HUES6 (cell line): ENCODE data around the gene GRWD1.
A peak's percentile ranks its signal among the peaks of the same experiment; 100 is the strongest.

Experiments used
- H3K27ac ChIP-seq: 2 replicates; pipeline ENCODE4 v1.7.0; 2013; ENCODE audit warnings: low read depth, mild to moderate bottlenecking, low read length, inconsistent platforms
- H3K27me3 ChIP-seq: 2 replicates; pipeline ENCODE4 v1.6.1; 2013; ENCODE audit warnings: low read length; ENCODE audit not compliant: control insufficient read depth, insufficient read depth
- H3K36me3 ChIP-seq: 2 replicates; pipeline ENCODE4 v1.6.1; 2013; ENCODE audit warnings: low read length; ENCODE audit not compliant: control insufficient read depth, insufficient read depth
- H3K4me1 ChIP-seq: 2 replicates; pipeline ENCODE4 v1.6.1; 2013; ENCODE audit warnings: low read length; ENCODE audit not compliant: control insufficient read depth, insufficient read depth
- H3K4me3 ChIP-seq: 2 replicates; pipeline ENCODE4 v1.5.1; 2013; ENCODE audit warnings: low read depth, low read length
- H3K9ac ChIP-seq: one replicate; pipeline ENCODE4 v1.6.1; 2013; ENCODE audit warnings: mild to moderate bottlenecking, low read length
- H3K9me3 ChIP-seq: 2 replicates; pipeline ENCODE4 v1.6.1; 2013; ENCODE audit warnings: low read depth, low read length; ENCODE audit not compliant: control insufficient read depth, insufficient read depth

The GRWD1 gene

GRCh38 chr19:48473161-48473966 is 27.6 kb downstream of the GRWD1 start:
- Histone ChIP-seq H3K9ac (no peak overlapping the region), H3K27ac (no peak overlapping the region), H3K4me1 (peaks cover 2% of the 10 kb centered on the region), H3K27me3 (no peaks in the 10 kb centered on the region), H3K4me3 (no peak overlapping the region), H3K9me3 (no peaks in the 10 kb centered on the region), H3K36me3 (peaks cover 79% of the 10 kb centered on the region)

GRCh38 chr19:48474084-48474592 is 28.4 kb downstream of the GRWD1 start:
- Histone ChIP-seq H3K27me3 (no peaks in the 10 kb centered on the region), H3K9ac (no peak overlapping the region), H3K4me1 (no peaks in the 10 kb centered on the region; the same call in none of the 2 replicates), H3K9me3 (no peaks in the 10 kb centered on the region), H3K27ac (no peak overlapping the region; the same call in 1 of the 2 replicates), H3K36me3 (peaks cover 84% of the 10 kb centered on the region), H3K4me3 (no peak overlapping the region)

- Histone ChIP-seq H3K9me3 (no peaks in the 10 kb centered on the region), H3K36me3 (peaks cover 83% of the 10 kb centered on the region), H3K27ac (no peak overlapping the region), H3K27me3 (no peaks in the 10 kb centered on the region), H3K4me1 (no peaks in the 10 kb centered on the region; the same call in 1 of the 2 replicates), H3K9ac (no peak overlapping the region), H3K4me3 (no peak overlapping the region)
These were observed 29.7 kb downstream of the GRWD1 start for GRCh38 chr19:48475369-48476068.

- H3K9ac ChIP-seq, result no peak overlapping the region
- no peak overlapping the region for H3K27ac ChIP-seq
- H3K36me3 ChIP-seq, result peaks cover 77% of the 10 kb centered on the region
- H3K4me3 ChIP-seq, result no peak overlapping the region
- peaks cover 3% of the 10 kb centered on the region for H3K4me1 ChIP-seq
- H3K9me3 ChIP-seq, result no peaks in the 10 kb centered on the region
- H3K27me3 ChIP-seq, result no peaks in the 10 kb centered on the region
These were observed 30.4 kb downstream of the GRWD1 start for GRCh38 chr19:48476176-48476575.

- Histone ChIP-seq H3K4me1 (peaks cover 5% of the 10 kb centered on the region), H3K27me3 (no peaks in the 10 kb centered on the region), H3K9ac (no peak overlapping the region), H3K4me3 (no peak overlapping the region), H3K36me3 (peaks cover 67% of the 10 kb centered on the region), H3K27ac (no peak overlapping the region), H3K9me3 (no peaks in the 10 kb centered on the region)
These were observed 31.4 kb downstream of the GRWD1 start for GRCh38 chr19:48477067-48477685.

GRCh38 chr19:48477698-48478338 is 32.0 kb downstream of the GRWD1 start:
- H3K27me3 ChIP-seq, result no peaks in the 10 kb centered on the region
- H3K27ac ChIP-seq, result no peak overlapping the region
- H3K9ac ChIP-seq, result no peak overlapping the region
- peaks cover 60% of the 10 kb centered on the region for H3K36me3 ChIP-seq
- H3K9me3 ChIP-seq, result no peaks in the 10 kb centered on the region
- peaks cover 5% of the 10 kb centered on the region for H3K4me1 ChIP-seq
- H3K4me3 ChIP-seq, result no peak overlapping the region

- Histone ChIP-seq H3K36me3 (peaks cover 53% of the 10 kb centered on the region), H3K9me3 (no peaks in the 10 kb centered on the region), H3K4me3 (no peak overlapping the region), H3K27me3 (no peaks in the 10 kb centered on the region), H3K4me1 (peaks cover 5% of the 10 kb centered on the region), H3K27ac (no peak overlapping the region), H3K9ac (no peak overlapping the region)
These were observed 32.8 kb downstream of the GRWD1 start for GRCh38 chr19:48478339-48479256.

GRCh38 chr19:48479686-48480085 is 33.9 kb downstream of the GRWD1 start:
- Histone ChIP-seq H3K9me3 (no peaks in the 10 kb centered on the region), H3K4me1 (peaks cover 5% of the 10 kb centered on the region), H3K27me3 (no peaks in the 10 kb centered on the region), H3K9ac (no peak overlapping the region), H3K4me3 (peak overlapping the region; percentile 79), H3K27ac (no peak overlapping the region), H3K36me3 (peaks cover 42% of the 10 kb centered on the region)

GRCh38 chr19:48480183-48480557 is 34.4 kb downstream of the GRWD1 start:
- Histone ChIP-seq H3K36me3 (peaks cover 37% of the 10 kb centered on the region), H3K27me3 (no peaks in the 10 kb centered on the region), H3K4me3 (peak overlapping the region; percentile 79), H3K27ac (0 out of 2 replicates have a peak overlapping the region, but pooled peaks have one; percentile 18), H3K4me1 (peaks cover 5% of the 10 kb centered on the region), H3K9me3 (no peaks in the 10 kb centered on the region), H3K9ac (peak overlapping the region; percentile 61)
